ENCODE results near the gene MAST4. TPM values are rescaled to one million over a fixed set of nuclear protein-coding genes. Genes with fewer than 3 reads are reported as not detected.

The MAST4 gene
- total and polyA plus RNA-seq, 2 of the 4 experiments (the other 2 are of a cell fraction), result 4.8 to 6.8 TPM

DNA sequence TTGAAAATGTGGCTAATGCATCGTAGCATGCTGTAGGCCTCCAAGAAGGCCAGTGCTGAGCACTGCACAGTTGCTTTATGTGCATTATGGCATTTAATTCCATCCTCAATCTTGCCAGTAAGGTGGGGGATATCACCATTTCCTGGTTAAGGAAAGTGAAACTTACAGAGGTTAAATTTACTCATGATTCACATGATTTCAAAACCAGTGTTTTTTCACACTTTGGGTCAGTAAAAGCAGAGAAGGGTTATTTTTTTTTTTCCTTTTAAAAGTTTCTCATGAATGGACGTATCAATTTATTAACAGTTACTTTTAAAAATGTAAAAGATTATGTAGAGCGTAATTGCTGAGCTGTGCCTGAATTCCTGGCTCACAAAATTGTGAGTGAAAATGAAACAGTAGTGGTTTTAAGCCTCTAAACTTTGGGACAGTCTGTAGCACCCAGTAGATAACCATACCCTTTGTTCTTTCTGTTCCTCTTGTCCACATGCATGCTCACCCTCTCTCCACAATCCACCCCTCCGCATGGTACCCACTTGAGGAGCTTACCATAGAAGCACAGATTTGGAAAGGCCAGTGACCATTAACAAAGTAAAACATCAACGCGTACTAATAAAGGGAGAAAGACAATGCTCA lies 21.2 kb downstream of the MAST4 start:
- no peak overlapping the region for H3K56ac ChIP-seq (ENCODE audit: extremely low read depth, insufficient read depth, low read length)
- no peak overlapping the region for H2BK120ac ChIP-seq (ENCODE audit: low read depth, low read length)
- no peaks in the 10 kb centered on the region for H3K79me1 ChIP-seq (ENCODE audit: low read depth in 1 of 2, low read length in 2 of 2)
- no peak overlapping the region for H3K4me2 ChIP-seq (ENCODE audit: low read depth, low read length)
- H2AFZ ChIP-seq (replicated peaks; ENCODE audit: low read length, poor library complexity), result no peak overlapping the region
- H2BK5ac ChIP-seq (ENCODE audit: low read depth, low read length, poor library complexity, severe bottlenecking), result no peak overlapping the region
- TF ChIP-seq RAD21 (IDR thresholded peaks at IDR 0.05; ENCODE audit: low read length), result no peak
- ATAC-seq (ENCODE audit: low read depth) (no peak), DNase-seq (no peak)
- H3K9ac ChIP-seq (ENCODE audit: low read depth, low read length), result no peak overlapping the region
- no peaks in the 10 kb centered on the region; the same call in 1 of the 2 replicates for H3K27me3 ChIP-seq (ENCODE audit: control insufficient read depth, insufficient read depth, low read length)
- in situ Hi-C loops (cut with MboI; ENCODE audit: low sequenced_read_pairs) (no loop called here), intact Hi-C loops (cut with micrococcal nuclease) (no loop called here), dilution Hi-C loops (cut with HindIII; ENCODE audit: low sequenced_read_pairs, unreplicated experiment) (no loop called here)
- no peak overlapping the region for H2BK20ac ChIP-seq (ENCODE audit: low read depth, low read length)
- no peak overlapping the region for H3K27ac ChIP-seq (ENCODE audit: insufficient read depth, low read length)
- H4K5ac ChIP-seq (ENCODE audit: low read depth, low read length), result no peak overlapping the region
- no peaks in the 10 kb centered on the region for H3K9me1 ChIP-seq (ENCODE audit: insufficient read depth, low read length)
- no peaks in the 10 kb centered on the region for H3K36me3 ChIP-seq (ENCODE audit: control insufficient read depth, insufficient read depth, low read length)
- H4K8ac ChIP-seq (ENCODE audit: low read depth in 2 of 2, low read length in 2 of 2), result no peak overlapping the region
- H2BK15ac ChIP-seq (ENCODE audit: low read depth, low read length), result no peak overlapping the region
- H2AK9ac ChIP-seq (replicated peaks; ENCODE audit: low read depth, low read length, poor library complexity), result no peak overlapping the region
- WGBS, 2 experiments (ENCODE audit: extremely low coverage in 2 of 2, insufficient read length in 1 of 2), result no CpG with 5 or more reads among the region's 6 CpGs
- no peak overlapping the region for H3K23ac ChIP-seq (ENCODE audit: low read depth, low read length)
- no peaks in the 10 kb centered on the region for H3K4me1 ChIP-seq (ENCODE audit: control insufficient read depth, insufficient read depth, low read length)
- no TSS peak for BruUV-seq (replicated peaks)
- no peaks in the 10 kb centered on the region for H3K9me3 ChIP-seq (ENCODE audit: control insufficient read depth, insufficient read depth, low read length)
- no peak overlapping the region for H4K91ac ChIP-seq (ENCODE audit: insufficient read depth, low read depth, low read length)
- CTCF ChIA-PET, result no interaction called here
- H3K4ac ChIP-seq (ENCODE audit: low read depth, low read length), result no peak overlapping the region
- no peak overlapping the region for H3K4me3 ChIP-seq (ENCODE audit: insufficient read depth, low read depth, low read length)
- H4K20me1 ChIP-seq (ENCODE audit: insufficient read depth, low read length), result no peaks in the 10 kb centered on the region
- no peak overlapping the region for H3K18ac ChIP-seq (ENCODE audit: low read depth, low read length)
- POLR2A ChIA-PET (ENCODE audit: unreplicated experiment), result no interaction called here
- no peak overlapping the region for H3K14ac ChIP-seq (replicated peaks; ENCODE audit: low read depth, low read length)
- no peak overlapping the region for H2AK5ac ChIP-seq (ENCODE audit: low read depth, low read length)

Data from IMR-90 (cell line).